K562 (cell line): Measurements from ENCODE around the gene ARHGAP22.

Experiments used
- CREM ChIP-seq: IDR thresholded peaks from 2 replicates; pipeline ENCODE4 v1.6.1; 2014; ENCODE audit warnings: antibody characterized with exemption, low read depth
- CUX1 ChIP-seq: fragments of 200-800 bp; sonication (Bioruptor generic); IDR thresholded peaks from 2 replicates; pipeline ENCODE4 v1.6.1; 2016; ENCODE audit warnings: missing genetic modification characterization, missing compliant biosample characterization
- ELK3 ChIP-seq: fragments of 450-650 bp; formaldehyde crosslinking; IDR thresholded peaks from 2 replicates; pipeline ENCODE4 v1.4.0; 2020; ENCODE audit warnings: mild to moderate bottlenecking
- EZH2 ChIP-seq: IDR thresholded peaks from 2 replicates; pipeline ENCODE4 v1.6.1; 2012; ENCODE audit warnings: low read depth, mild to moderate bottlenecking, inconsistent platforms, low read length, borderline replicate concordance
- JUNB ChIP-seq: fragments of 450-650 bp; formaldehyde crosslinking; conservative IDR thresholded peaks from 2 replicates; pipeline ENCODE4 v1.4.0; 2020; ENCODE audit warnings: mild to moderate bottlenecking
- POLR2A ChIP-seq: fragments of 450-650 bp; conservative IDR thresholded peaks from 2 replicates; pipeline ENCODE4 v1.6.1; 2016
- POLR2AphosphoS5 ChIP-seq: IDR thresholded peaks from 2 replicates; pipeline ENCODE4 v1.6.1; 2011; ENCODE audit warnings: mild to moderate bottlenecking, low read depth, low read length, moderate library complexity; ENCODE audit not compliant: control insufficient read depth, insufficient read depth
- SIN3A ChIP-seq, 2 experiments: fragments of 150-350 bp in 1 of 2; IDR thresholded peaks; 2 replicates each; pipeline ENCODE4 v1.6.1; 2011 to 2016; ENCODE audit warnings: borderline replicate concordance in 2 of 2, low read depth in 2 of 2, low read length in 2 of 2, mild to moderate bottlenecking in 2 of 2, moderate library complexity in 2 of 2; ENCODE audit not compliant: control insufficient read depth in 1 of 2
- TARDBP ChIP-seq: fragments of 450-650 bp; IDR thresholded peaks from 2 replicates; pipeline ENCODE4 v1.6.1; 2016
- ZNF407 ChIP-seq: fragments of 450-650 bp; IDR thresholded peaks from 2 replicates; pipeline ENCODE4 v1.6.1; 2016; ENCODE audit warnings: low read depth
- ZNF57 ChIP-seq: fragments of 450-650 bp; formaldehyde crosslinking; IDR thresholded peaks from 2 replicates; pipeline ENCODE4 v1.4.0; 2020; ENCODE audit warnings: mild to moderate bottlenecking, moderate library complexity

GRCh38 chr10:48554656-48555055 is 50.2 kb downstream of the ARHGAP22 start:
- TF ChIP-seq EZH2 (no peak), POLR2AphosphoS5 (no peak), SIN3A (IDR thresholded peaks at IDR 0.05; ENCODE audit: borderline replicate concordance in 2 of 2, control insufficient read depth in 1 of 2, low read depth in 2 of 2, low read length in 2 of 2) (no peak), CREM (no peak), POLR2A (no peak), ZNF57 (no peak), ELK3 (CRISPR knock-in tag) (no peak), ZNF407 (no peak), CUX1 (CRISPR knock-in tag) (no peak), JUNB (CRISPR knock-in tag) (no peak), TARDBP (no peak)
